IMR-90 (cell line): Measurements from ENCODE around the gene SNRNP70.

Experiments used
- BHLHE40 ChIP-seq: fragments of 150-350 bp; IDR thresholded peaks from 2 replicates; pipeline ENCODE4 v1.6.1; 2016; ENCODE audit warnings: mild to moderate bottlenecking, low read depth, low read length
- CEBPB ChIP-seq: IDR thresholded peaks from 2 replicates; pipeline ENCODE4 v1.6.1; 2012; ENCODE audit warnings: low read depth, low read length, improper control_type of control experiment
- FOS ChIP-seq: fragments of 150-350 bp; IDR thresholded peaks from 2 replicates; pipeline ENCODE4 v1.6.1; 2016; ENCODE audit warnings: low read depth, low read length
- NFE2L2 ChIP-seq: fragments of 150-350 bp; IDR thresholded peaks from 2 replicates; pipeline ENCODE4 v1.6.1; 2016; ENCODE audit warnings: low read depth, mild to moderate bottlenecking, low read length
- POLR2A ChIP-seq: IDR thresholded peaks from 2 replicates; pipeline ENCODE4 v1.6.1; 2012; ENCODE audit warnings: mild to moderate bottlenecking, low read depth, low read length
- RFX5 ChIP-seq: IDR thresholded peaks from 2 replicates; pipeline ENCODE4 v1.8.0; 2012; ENCODE audit warnings: low read depth, mild to moderate bottlenecking, low read length, moderate library complexity
- TF ChIP-seq, protein P1 (sequence below): conservative IDR thresholded peaks from 2 replicates; pipeline ENCODE4 v1.5.1; 2012; ENCODE audit warnings: mild to moderate bottlenecking, low read depth, low read length, improper control_type of control experiment
- TF ChIP-seq, protein P2 (sequence below): fragments of 150-350 bp; IDR thresholded peaks from 2 replicates; pipeline ENCODE4 v1.6.1; 2017; ENCODE audit warnings: mild to moderate bottlenecking, antibody characterized with exemption, low read length, low read depth

DNA sequence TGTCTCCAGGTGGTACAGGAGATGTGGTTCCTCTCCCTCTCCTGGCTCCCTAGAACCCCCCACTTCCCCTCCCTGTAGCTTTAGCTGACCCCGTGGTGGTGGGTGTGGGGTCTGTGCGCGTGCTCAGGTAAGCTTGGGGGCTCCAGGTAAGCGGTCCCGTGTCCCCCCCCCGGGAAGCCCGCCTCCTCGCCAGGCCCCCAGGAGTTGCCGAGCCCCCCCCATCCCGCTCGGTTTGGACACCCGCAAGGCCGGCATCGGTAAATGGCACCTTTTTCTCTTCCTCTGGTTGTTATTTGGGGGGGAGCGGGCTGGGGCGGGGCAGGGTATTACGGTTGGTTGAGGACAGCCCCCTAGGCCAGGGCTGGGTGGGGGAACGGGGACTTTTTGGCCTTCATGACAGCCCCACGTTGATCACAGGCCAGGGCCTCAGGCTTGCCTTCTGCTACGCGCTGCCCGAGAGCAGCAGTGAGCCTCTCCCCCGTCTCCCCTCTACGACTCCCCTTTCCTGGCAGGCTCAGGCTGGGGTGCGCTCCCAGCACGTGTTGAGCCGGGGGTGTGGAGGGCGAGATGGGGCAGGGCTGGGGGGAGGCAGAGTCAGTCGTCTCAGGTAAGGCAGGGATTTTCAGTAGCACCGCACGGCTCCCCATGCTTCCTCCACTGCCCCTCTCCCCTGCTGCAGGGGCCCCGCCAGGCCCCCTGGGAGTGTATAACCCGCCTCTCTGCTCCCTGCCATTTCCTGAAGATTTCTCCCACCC, 18.3 kb downstream of the SNRNP70 start:
- TF ChIP-seq, protein P1, sequence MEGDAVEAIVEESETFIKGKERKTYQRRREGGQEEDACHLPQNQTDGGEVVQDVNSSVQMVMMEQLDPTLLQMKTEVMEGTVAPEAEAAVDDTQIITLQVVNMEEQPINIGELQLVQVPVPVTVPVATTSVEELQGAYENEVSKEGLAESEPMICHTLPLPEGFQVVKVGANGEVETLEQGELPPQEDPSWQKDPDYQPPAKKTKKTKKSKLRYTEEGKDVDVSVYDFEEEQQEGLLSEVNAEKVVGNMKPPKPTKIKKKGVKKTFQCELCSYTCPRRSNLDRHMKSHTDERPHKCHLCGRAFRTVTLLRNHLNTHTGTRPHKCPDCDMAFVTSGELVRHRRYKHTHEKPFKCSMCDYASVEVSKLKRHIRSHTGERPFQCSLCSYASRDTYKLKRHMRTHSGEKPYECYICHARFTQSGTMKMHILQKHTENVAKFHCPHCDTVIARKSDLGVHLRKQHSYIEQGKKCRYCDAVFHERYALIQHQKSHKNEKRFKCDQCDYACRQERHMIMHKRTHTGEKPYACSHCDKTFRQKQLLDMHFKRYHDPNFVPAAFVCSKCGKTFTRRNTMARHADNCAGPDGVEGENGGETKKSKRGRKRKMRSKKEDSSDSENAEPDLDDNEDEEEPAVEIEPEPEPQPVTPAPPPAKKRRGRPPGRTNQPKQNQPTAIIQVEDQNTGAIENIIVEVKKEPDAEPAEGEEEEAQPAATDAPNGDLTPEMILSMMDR = no peak
- TF ChIP-seq NFE2L2 = no peak
- TF ChIP-seq FOS = no peak
- no peak for TF ChIP-seq POLR2A
- TF ChIP-seq, protein P2, sequence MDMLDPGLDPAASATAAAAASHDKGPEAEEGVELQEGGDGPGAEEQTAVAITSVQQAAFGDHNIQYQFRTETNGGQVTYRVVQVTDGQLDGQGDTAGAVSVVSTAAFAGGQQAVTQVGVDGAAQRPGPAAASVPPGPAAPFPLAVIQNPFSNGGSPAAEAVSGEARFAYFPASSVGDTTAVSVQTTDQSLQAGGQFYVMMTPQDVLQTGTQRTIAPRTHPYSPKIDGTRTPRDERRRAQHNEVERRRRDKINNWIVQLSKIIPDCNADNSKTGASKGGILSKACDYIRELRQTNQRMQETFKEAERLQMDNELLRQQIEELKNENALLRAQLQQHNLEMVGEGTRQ = no peak
- TF ChIP-seq CEBPB = no peak
- TF ChIP-seq RFX5 = no peak
- TF ChIP-seq BHLHE40 = no peak
